Liver (tissue), 3 donors: ENCODE measurements around the gene CCR5AS.

Source experiments
- GABPA ChIP-seq, 2 donors: IDR thresholded peaks in 1 of 2; conservative IDR thresholded peaks in 1 of 2; 2 replicates each; pipeline ENCODE4 v1.6.1; 2016; ENCODE audit warnings: antibody characterized with exemption in 2 of 2, mild to moderate bottlenecking in 1 of 2, moderate library complexity in 1 of 2
- TAF1 ChIP-seq: conservative IDR thresholded peaks from 2 replicates; pipeline ENCODE4 v1.6.1; 2016; ENCODE audit warnings: antibody characterized with exemption, mild to moderate bottlenecking
- TF ChIP-seq, protein P1 (sequence below): fragments of 150-350 bp; IDR thresholded peaks from 2 replicates; pipeline ENCODE4 v1.5.1; 2017; ENCODE audit warnings: improper control_type of control experiment, low read depth, low read length; ENCODE audit not compliant: missing input control
- donor health status: healthy.
- donor health status: healthy.

DNA sequence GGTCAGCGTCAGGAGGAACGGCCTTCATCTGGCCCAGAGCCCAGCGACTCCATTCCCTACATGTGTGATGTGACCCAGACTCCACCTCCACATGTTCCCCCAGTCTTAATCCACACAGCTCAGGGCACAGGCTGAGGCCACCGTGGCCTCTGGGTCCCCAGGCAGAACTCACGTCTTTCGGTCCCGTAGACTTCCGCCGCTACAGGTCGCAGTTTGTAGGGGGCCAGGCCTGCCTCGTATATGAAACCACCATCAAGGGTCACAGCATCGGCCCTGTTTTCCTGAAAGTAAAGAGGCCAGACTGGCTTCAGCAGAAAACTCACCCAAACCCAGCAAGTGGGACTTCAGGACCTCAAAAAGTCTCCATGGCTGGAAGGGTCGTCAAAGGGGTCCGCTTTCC lies 49.3 kb upstream of the CCR5AS start:
- TF ChIP-seq, protein P1, sequence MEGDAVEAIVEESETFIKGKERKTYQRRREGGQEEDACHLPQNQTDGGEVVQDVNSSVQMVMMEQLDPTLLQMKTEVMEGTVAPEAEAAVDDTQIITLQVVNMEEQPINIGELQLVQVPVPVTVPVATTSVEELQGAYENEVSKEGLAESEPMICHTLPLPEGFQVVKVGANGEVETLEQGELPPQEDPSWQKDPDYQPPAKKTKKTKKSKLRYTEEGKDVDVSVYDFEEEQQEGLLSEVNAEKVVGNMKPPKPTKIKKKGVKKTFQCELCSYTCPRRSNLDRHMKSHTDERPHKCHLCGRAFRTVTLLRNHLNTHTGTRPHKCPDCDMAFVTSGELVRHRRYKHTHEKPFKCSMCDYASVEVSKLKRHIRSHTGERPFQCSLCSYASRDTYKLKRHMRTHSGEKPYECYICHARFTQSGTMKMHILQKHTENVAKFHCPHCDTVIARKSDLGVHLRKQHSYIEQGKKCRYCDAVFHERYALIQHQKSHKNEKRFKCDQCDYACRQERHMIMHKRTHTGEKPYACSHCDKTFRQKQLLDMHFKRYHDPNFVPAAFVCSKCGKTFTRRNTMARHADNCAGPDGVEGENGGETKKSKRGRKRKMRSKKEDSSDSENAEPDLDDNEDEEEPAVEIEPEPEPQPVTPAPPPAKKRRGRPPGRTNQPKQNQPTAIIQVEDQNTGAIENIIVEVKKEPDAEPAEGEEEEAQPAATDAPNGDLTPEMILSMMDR, result no peak
- TF ChIP-seq GABPA (IDR thresholded peaks at IDR 0.05 in 1 of 2, conservative IDR thresholded peaks at IDR 0.05 in 1 of 2) (no peak), TAF1 (no peak)
